SK-N-SH (cell line): ENCODE measurements around the gene EBF4. TPM values are rescaled to one million over a fixed set of nuclear protein-coding genes. Genes with fewer than 3 reads are reported as not detected.

Source experiments
- CTCF ChIA-PET: fragments of 300-600, 350-600 bp; formaldehyde crosslinking; extraction: SDS; loops from one replicate; lab custom pipeline; 2021; lab: Yijun Ruan, JAX
- POLR2A ChIA-PET: fragments of 350-600 bp; sonication (Branson Sonifier 250); formaldehyde crosslinking; extraction: SDS; loops from one replicate; lab custom pipeline; 2020; ENCODE audit warnings: antibody characterized with exemption, inconsistent platforms; lab: Yijun Ruan, JAX
- DNase-seq: peaks from one replicate; pipeline ENCODE4 v3.0.0; 2012
- H2AFZ ChIP-seq: fragments of 200-600 bp; sonication (generic); 2 replicates; pipeline ENCODE4 v1.8.1; 2016; ENCODE audit warnings: antibody characterized with exemption, mild to moderate bottlenecking, low read depth
- H3F3A ChIP-seq: fragments of 200-600 bp; sonication (generic); replicated peaks from 2 replicates; pipeline ENCODE3; 2016; ENCODE audit warnings: antibody characterized with exemption, mild to moderate bottlenecking; ENCODE audit not compliant: insufficient read depth
- H3K27ac ChIP-seq, 2 experiments: fragments of 200-500 bp in 1 of 2; fragments of 200-600 bp in 1 of 2; sonication (Bioruptor generic) in 1 of 2; sonication (generic), shearing (Covaris generic) in 1 of 2; 2 replicates each; pipeline versions ENCODE4 v1.5.1 to v1.6.1; 2014 to 2016; ENCODE audit warnings: low read depth in 2 of 2, inconsistent platforms in 1 of 2, low read length in 1 of 2, mild to moderate bottlenecking in 1 of 2, mixed read lengths in 1 of 2
- H3K27me3 ChIP-seq: fragments of 200-600 bp; sonication (generic), shearing (Covaris generic); 2 replicates; pipeline ENCODE4 v1.6.1; 2016; ENCODE audit warnings: mixed run types; ENCODE audit not compliant: insufficient read depth
- H3K36me3 ChIP-seq, 2 experiments: fragments of 200-500 bp in 1 of 2; fragments of 200-600 bp in 1 of 2; sonication (Bioruptor generic) in 1 of 2; sonication (generic) in 1 of 2; replicated peaks in 1 of 2; 2 replicates each; pipeline versions ENCODE3 to v1.5.1; 2014 to 2016; ENCODE audit warnings: low read length in 1 of 2, mild to moderate bottlenecking in 1 of 2; ENCODE audit not compliant: insufficient read depth in 2 of 2, control insufficient read depth in 1 of 2
- H3K4me1 ChIP-seq, 2 experiments: fragments of 200-500 bp in 1 of 2; fragments of 200-600 bp in 1 of 2; sonication (Bioruptor generic) in 1 of 2; sonication (generic), shearing (Covaris generic) in 1 of 2; 2 replicates each; pipeline versions ENCODE4 v1.5.1 to v1.6.1; 2014 to 2016; ENCODE audit warnings: low read depth in 1 of 2, low read length in 1 of 2, mixed run types in 1 of 2; ENCODE audit not compliant: insufficient read depth in 2 of 2, control insufficient read depth in 1 of 2
- H3K4me2 ChIP-seq: fragments of 200-600 bp; sonication (generic), shearing (Covaris generic); 2 replicates; pipeline ENCODE4 v1.6.1; 2017; ENCODE audit warnings: mixed run types
- H3K4me3 ChIP-seq, 2 experiments: fragments of 200-500 bp in 1 of 2; fragments of 200-600 bp in 1 of 2; sonication (Bioruptor generic) in 1 of 2; sonication (generic), shearing (Covaris generic) in 1 of 2; 2 replicates each; pipeline versions ENCODE4 v1.5.1 to v1.8.1; 2014 to 2016; ENCODE audit warnings: low read depth in 2 of 2, inconsistent platforms in 1 of 2, low read length in 1 of 2, mild to moderate bottlenecking in 1 of 2, mixed read lengths in 1 of 2, moderate library complexity in 1 of 2
- H3K79me2 ChIP-seq: fragments of 200-600 bp; sonication (generic); 2 replicates; pipeline ENCODE4 v1.8.1; 2017; ENCODE audit warnings: mild to moderate bottlenecking; ENCODE audit not compliant: insufficient read depth
- H3K9ac ChIP-seq: fragments of 200-600 bp; sonication (generic); 2 replicates; pipeline ENCODE4 v1.6.1; 2017; ENCODE audit warnings: mixed run types
- H3K9me2 ChIP-seq: fragments of 200-600 bp; sonication (generic); 2 replicates; pipeline ENCODE4 v1.6.1; 2017; ENCODE audit warnings: mixed run types
- H3K9me3 ChIP-seq: fragments of 200-600 bp; sonication (generic); 2 replicates; pipeline ENCODE4 v1.6.1; 2017; ENCODE audit warnings: mixed run types, mild to moderate bottlenecking, moderate library complexity
- H4K20me1 ChIP-seq: fragments of 200-600 bp; sonication (generic); 2 replicates; pipeline ENCODE4 v1.6.1; 2017; ENCODE audit warnings: mild to moderate bottlenecking, mixed run types; ENCODE audit not compliant: insufficient read depth
- CHD2 ChIP-seq: fragments of 150-350 bp; IDR thresholded peaks from 2 replicates; pipeline ENCODE4 v1.6.1; 2018; ENCODE audit warnings: low read length; ENCODE audit not compliant: partially characterized antibody
- ELF1 ChIP-seq: IDR thresholded peaks from 2 replicates; pipeline ENCODE4 v1.4.0; 2012
- FOSL2 ChIP-seq: IDR thresholded peaks from 2 replicates; pipeline ENCODE4 v1.4.0; 2012; ENCODE audit warnings: low read depth, mild to moderate bottlenecking, moderate library complexity, borderline replicate concordance
- FOXJ3 ChIP-seq: sonication (generic); formaldehyde crosslinking; IDR thresholded peaks from 2 replicates; pipeline ENCODE4 v1.5.1; 2020; ENCODE audit warnings: mild to moderate bottlenecking, missing genetic modification reagents
- GABPA ChIP-seq: IDR thresholded peaks from 2 replicates; pipeline ENCODE4 v1.4.0; 2012; ENCODE audit warnings: low read depth, mild to moderate bottlenecking
- MAX ChIP-seq: IDR thresholded peaks from 2 replicates; pipeline ENCODE4 v1.4.0; 2012; ENCODE audit warnings: low read depth
- MEF2A ChIP-seq: IDR thresholded peaks from 2 replicates; pipeline ENCODE4 v1.4.0; 2012; ENCODE audit warnings: low read depth, borderline replicate concordance
- MXI1 ChIP-seq: IDR thresholded peaks from 2 replicates; pipeline ENCODE4 v1.6.1; 2012; ENCODE audit warnings: mild to moderate bottlenecking, low read depth, low read length, improper control_type of control experiment
- NFIC ChIP-seq: IDR thresholded peaks from 2 replicates; pipeline ENCODE4 v1.4.0; 2012; ENCODE audit warnings: borderline replicate concordance
- NRF1 ChIP-seq: IDR thresholded peaks from 2 replicates; pipeline ENCODE4 v1.6.1; 2012; ENCODE audit warnings: low read depth, mild to moderate bottlenecking, low read length
- POLR2AphosphoS5 ChIP-seq: IDR thresholded peaks from 2 replicates; pipeline ENCODE4 v1.6.1; 2012; ENCODE audit warnings: low read depth, low read length
- RAD21 ChIP-seq: IDR thresholded peaks from 2 replicates; pipeline ENCODE4 v1.6.1; 2012; ENCODE audit warnings: mild to moderate bottlenecking, low read length
- REST ChIP-seq: IDR thresholded peaks from 2 replicates; pipeline ENCODE4 v1.6.1; 2012; ENCODE audit warnings: mild to moderate bottlenecking, low read depth, low read length, moderate library complexity
- RFX5 ChIP-seq: IDR thresholded peaks from 2 replicates; pipeline ENCODE4 v1.6.1; 2012; ENCODE audit warnings: mild to moderate bottlenecking, improper control_type of control experiment, low read length
- SIN3A ChIP-seq: IDR thresholded peaks from 2 replicates; pipeline ENCODE4 v1.6.1; 2012; ENCODE audit warnings: low read depth, mild to moderate bottlenecking, low read length, moderate library complexity, borderline replicate concordance
- SMC3 ChIP-seq: IDR thresholded peaks from 2 replicates; pipeline ENCODE4 v1.6.1; 2012; ENCODE audit warnings: low read depth, low read length, improper control_type of control experiment
- TAF1 ChIP-seq: IDR thresholded peaks from 2 replicates; pipeline ENCODE4 v1.6.1; 2012; ENCODE audit warnings: low read depth, mild to moderate bottlenecking, low read length, moderate library complexity, borderline replicate concordance
- TCF12 ChIP-seq: IDR thresholded peaks from 2 replicates; pipeline ENCODE4 v1.4.0; 2012
- YY1 ChIP-seq: IDR thresholded peaks from 2 replicates; pipeline ENCODE4 v1.4.0; 2012; ENCODE audit warnings: low read depth, mild to moderate bottlenecking
- WGBS: methylation state at CpG from one replicate; pipeline ENCODE4 v1.1.6; 2017; ENCODE audit warnings: low lambda C conversion rate; 5-methylcytosine and 5-hydroxymethylcytosine counted together
- polyA plus RNA-seq, 3 experiments: library from polyadenylated mRNA; depleted of rRNA; stranded (reverse); fragments of >200 nt; gene quantifications; 2 replicates each; pipeline ENCODE4 v1.2.3, GENCODE V29; 2012
- TF ChIP-seq, protein P1 (sequence below): IDR thresholded peaks from 2 replicates; pipeline ENCODE4 v1.4.0; 2012; ENCODE audit warnings: low read depth, borderline replicate concordance
- TF ChIP-seq, protein P2 (sequence below): IDR thresholded peaks from 2 replicates; pipeline ENCODE4; 2012

The EBF4 gene
- polyA plus RNA-seq, 1 of the 3 experiments (the other 2 are of a cell fraction): 20.6 TPM

DNA sequence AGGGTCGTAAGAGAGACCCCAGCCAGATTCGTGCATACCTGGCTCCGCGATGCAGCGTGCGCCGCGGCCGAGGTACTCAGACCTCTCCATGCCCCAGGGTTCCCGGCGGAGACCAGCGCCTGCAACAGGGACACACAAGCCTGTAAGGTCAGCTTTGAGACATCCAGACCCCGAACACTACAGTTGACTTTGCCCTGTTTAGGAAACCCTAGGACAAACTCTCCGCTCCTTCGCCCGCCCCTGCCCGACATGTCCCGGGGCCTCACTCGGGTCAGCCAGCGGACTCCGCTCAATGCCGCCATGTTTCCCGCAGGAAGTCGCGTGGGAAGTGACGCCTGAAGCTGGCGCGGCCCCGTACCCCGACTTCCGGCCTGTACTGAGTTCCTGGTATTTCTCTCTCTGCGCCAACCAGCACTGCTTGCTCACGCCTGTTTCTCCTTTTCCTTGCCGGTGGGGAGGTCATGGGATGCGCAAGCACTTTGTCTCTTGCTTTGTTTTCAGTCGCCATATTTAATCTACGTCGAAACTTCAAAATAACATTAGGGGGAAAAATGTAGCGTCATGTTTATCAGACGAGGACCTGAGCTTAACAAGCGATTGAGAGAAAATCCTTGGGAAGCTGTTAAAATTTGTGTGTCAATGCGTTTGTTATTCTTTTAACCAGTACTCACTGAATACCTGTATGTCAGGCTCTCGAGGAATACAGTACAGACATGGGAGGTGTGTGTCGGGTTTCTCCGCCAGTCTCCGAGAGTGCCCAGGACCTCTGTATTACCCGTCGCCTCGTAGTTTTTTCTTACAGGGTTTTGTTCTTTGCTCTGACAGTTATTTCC lies 28.5 kb upstream of the EBF4 start, which contains the start of gene IDH3B:
IDH3B (minus strand) TSS at position 330 of the 833 bp plus-strand sequence; CDS start at position 302, 28 bp downstream.
- Histone ChIP-seq H3K4me1 (peaks cover 0 to 11% of the 10 kb centered on the region in 2 experiments; a peak in 2 of 4 replicates), H3K79me2 (peaks cover 17% of the 10 kb centered on the region; the same call in 1 of the 2 replicates), H3K27me3 (no peaks in the 10 kb centered on the region), H2AFZ (peak within 1 kb of the TSS; percentile 66), H3K9me3 (no peaks in the 10 kb centered on the region), H3K4me2 (peak within 1 kb of the TSS; percentile 89), H3K4me3 (peak within 1 kb of the TSS; percentile 76 to 97), H3K9me2 (no peaks in the 10 kb centered on the region), H3K36me3 (peaks cover 15 to 26% of the 10 kb centered on the region in 2 experiments), H4K20me1 (no peaks in the 10 kb centered on the region), H3K27ac (peak within 1 kb of the TSS; percentile 93 to 96), H3K9ac (peak within 1 kb of the TSS; percentile 83), H3F3A (peaks cover 9% of the 10 kb centered on the region)
- CTCF ChIA-PET: interaction anchor here (1.1 to 2.1 kb wide), 4 partner anchors 15 to 142 kb away, joined by 3 to 8 read pairs (median 5); no protein-coding TSS in a partner anchor
- POLR2A ChIA-PET: interaction anchor here (0.7 to 2.1 kb wide), 7 partner anchors 9 to 457 kb away, joined by 3 to 26 read pairs (median 3); partner anchors contain the start of genes NOP56 and SNRPB
- 11% methylated on average over 30 of the region's 49 CpGs for WGBS
- TF ChIP-seq TCF12: peak; percentile 48; the same call in 1 of the 2 replicates
- TF ChIP-seq MEF2A: no peak
- peak; percentile 98 for TF ChIP-seq POLR2AphosphoS5
- peak; percentile 59 for TF ChIP-seq REST
- TF ChIP-seq MAX: peak; percentile 88
- TF ChIP-seq SMC3: no peak; the same call in 1 of the 2 replicates
- TF ChIP-seq FOSL2: no peak
- TF ChIP-seq RFX5: no peak
- TF ChIP-seq NRF1: peak; percentile 45; the same call in 1 of the 2 replicates
- no peak for TF ChIP-seq FOXJ3 (CRISPR knock-in tag)
- peak; percentile 98 for TF ChIP-seq ELF1
- TF ChIP-seq, protein P1, sequence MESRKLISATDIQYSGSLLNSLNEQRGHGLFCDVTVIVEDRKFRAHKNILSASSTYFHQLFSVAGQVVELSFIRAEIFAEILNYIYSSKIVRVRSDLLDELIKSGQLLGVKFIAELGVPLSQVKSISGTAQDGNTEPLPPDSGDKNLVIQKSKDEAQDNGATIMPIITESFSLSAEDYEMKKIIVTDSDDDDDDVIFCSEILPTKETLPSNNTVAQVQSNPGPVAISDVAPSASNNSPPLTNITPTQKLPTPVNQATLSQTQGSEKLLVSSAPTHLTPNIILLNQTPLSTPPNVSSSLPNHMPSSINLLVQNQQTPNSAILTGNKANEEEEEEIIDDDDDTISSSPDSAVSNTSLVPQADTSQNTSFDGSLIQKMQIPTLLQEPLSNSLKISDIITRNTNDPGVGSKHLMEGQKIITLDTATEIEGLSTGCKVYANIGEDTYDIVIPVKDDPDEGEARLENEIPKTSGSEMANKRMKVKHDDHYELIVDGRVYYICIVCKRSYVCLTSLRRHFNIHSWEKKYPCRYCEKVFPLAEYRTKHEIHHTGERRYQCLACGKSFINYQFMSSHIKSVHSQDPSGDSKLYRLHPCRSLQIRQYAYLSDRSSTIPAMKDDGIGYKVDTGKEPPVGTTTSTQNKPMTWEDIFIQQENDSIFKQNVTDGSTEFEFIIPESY: peak; percentile 42; the same call in 1 of the 2 replicates
- TF ChIP-seq SIN3A: peak; percentile 81; the same call in 1 of the 2 replicates
- peak; percentile 98 for TF ChIP-seq YY1
- peak; percentile 76 for TF ChIP-seq CHD2
- TF ChIP-seq NFIC: peak; percentile 56; the same call in 1 of the 2 replicates
- TF ChIP-seq TAF1: peak; percentile 94
- peak; percentile 99 for TF ChIP-seq GABPA
- peak; percentile 94 for TF ChIP-seq MXI1
- TF ChIP-seq, protein P2, sequence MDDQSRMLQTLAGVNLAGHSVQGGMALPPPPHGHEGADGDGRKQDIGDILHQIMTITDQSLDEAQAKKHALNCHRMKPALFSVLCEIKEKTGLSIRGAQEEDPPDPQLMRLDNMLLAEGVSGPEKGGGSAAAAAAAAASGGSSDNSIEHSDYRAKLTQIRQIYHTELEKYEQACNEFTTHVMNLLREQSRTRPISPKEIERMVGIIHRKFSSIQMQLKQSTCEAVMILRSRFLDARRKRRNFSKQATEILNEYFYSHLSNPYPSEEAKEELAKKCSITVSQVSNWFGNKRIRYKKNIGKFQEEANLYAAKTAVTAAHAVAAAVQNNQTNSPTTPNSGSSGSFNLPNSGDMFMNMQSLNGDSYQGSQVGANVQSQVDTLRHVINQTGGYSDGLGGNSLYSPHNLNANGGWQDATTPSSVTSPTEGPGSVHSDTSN: no peak
- TF ChIP-seq RAD21: no peak
- peak; percentile 90 for DNase-seq
